HG02610 (cell line): ENCODE results near the gene C6orf62.
A peak's percentile ranks its signal among the peaks of the same experiment; 100 is the strongest.
"Not testable (repeated sequence)": the region's sequence is repeated elsewhere in the genome, so short reads cannot be mapped to it uniquely, and the experiment has no call there.

Source experiments
- ATAC-seq: cut with Tn5 transposase; IDR thresholded peaks from one replicate; pipeline ENCODE4 v1.9.1; 2021; ENCODE audit warnings: mild to moderate bottlenecking, moderate library complexity; ENCODE audit not compliant: unreplicated experiment

C6orf62 gene

DNA sequence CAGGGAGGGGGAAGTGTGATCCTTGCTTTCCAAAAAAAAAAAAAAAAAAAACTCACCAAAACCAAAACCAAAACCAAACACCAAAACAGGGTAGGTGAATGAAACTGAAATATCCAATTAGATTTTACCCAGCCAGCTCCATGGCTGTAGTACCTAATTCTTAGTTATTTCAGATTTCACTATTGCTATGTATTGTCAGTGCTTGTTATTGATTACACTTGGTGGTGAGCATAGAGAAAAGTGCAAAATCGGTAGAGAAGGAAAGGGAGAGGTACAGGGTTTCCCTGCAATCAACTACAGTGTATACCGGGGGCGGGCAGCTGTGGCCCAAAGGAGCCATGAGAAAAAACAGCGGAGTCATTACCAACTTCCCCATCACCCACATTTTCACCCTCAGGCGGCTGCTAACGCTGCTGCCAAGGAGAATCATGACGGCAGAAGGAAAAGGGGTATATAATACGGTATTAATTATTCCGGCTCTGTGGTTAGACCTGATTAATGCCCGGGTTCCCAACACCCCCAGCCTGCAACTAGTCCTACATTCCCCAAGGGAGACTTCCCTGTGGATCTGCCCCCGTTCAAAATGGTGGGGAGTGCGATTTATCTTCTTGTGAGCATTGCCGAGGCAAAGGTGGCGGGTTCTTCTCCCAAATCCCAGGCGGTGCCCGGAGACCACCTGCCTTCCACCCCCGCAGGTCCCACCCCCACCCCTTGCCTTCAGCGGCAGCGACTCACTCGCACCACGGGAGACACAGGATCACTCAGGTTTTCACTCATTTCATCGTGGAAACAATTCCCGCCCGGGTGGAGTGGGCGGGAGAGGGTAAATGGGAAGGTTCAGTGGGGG, at the start of gene C6orf62:
TSS of gene C6orf62 (minus strand) at position 30 of the 847 bp plus-strand sequence. CDS start 486 bp downstream, outside the sequence.
- ATAC-seq, result peak; percentile 28

DNA sequence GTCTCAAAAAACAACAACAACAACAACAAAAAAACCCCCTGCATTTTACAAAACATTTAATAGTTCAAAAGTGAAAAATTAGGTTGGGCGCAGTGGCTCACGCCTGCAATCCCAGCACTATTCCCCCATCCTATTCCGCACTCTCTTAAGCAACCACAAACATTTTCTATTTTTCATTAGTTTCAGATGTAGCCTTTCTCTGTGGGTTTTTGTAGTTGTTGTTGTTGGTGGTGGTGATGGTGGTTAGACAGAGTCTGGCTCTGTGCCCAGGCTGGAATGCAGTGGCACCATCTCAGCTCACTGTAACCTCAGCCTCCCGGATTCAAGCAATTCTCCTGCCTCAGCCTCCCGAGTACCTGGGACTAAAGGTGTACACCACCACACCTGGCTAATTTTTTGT, 49.4 kb upstream of the C6orf62 start:
- ATAC-seq, result no peak

GRCh38 chr6:24766680-24767462, 47.9 kb upstream of the C6orf62 start:
- ATAC-seq, result peak; percentile 59

- not testable (repeated sequence) for ATAC-seq
These were observed 47.0 kb upstream of the C6orf62 start for GRCh38 chr6:24765968-24766367.

- not testable (repeated sequence) for ATAC-seq
These were observed 46.2 kb upstream of the C6orf62 start for GRCh38 chr6:24764833-24765828.

DNA sequence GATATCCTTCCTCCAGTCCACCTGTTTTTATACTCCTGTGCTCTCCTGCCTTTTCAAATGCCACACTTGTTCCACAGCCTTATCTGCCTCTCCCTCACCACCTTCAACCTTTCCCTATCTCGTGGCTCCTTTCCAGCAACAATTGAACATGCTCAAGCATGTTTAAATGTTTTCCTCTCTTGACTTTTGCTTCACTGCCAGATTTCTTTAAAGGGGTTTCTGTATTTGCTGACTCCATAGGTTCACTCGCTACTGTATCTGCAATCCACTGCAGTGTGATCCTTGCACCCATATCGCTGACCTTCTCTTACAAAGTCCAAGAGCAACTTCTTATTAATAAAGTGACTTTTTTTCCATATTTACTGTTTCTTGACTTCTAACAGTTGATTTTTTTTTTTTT, 44.6 kb upstream of the C6orf62 start:
- ATAC-seq, result no peak

GRCh38 chr6:24761851-24762250, 42.9 kb upstream of the C6orf62 start:
- no peak for ATAC-seq

DNA sequence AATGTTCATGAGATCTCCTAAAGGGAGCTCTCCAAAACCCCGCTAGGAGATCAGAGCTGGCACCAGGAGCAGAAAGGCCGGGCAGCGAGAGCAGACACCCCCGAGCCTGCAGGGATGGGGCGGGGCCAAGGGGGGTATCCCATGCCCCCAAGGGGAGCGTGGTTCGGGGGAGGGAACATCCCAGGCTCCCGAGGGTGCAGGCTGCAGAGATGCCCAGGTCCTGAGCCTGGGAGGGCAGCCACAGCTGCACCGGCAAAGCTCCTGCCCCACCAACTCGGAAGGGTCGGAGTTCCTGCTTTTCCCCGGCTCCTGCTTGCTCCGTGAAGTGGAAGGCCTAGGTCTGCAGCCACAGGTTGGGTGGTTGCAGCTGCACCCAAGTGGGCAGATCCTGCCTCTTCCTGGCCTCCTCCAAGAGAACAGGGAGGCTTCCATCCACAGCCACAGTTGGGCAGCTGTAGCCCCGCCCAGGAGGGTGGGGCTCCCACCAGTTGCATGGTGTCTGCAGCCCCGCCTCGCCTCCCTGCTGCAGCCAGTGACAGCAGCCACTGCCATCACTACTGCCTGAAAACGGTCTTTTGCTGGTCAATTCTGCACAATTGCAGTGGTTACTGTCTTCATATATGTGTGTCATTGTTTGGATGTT, 42.4 kb upstream of the C6orf62 start:
- no peak for ATAC-seq

DNA sequence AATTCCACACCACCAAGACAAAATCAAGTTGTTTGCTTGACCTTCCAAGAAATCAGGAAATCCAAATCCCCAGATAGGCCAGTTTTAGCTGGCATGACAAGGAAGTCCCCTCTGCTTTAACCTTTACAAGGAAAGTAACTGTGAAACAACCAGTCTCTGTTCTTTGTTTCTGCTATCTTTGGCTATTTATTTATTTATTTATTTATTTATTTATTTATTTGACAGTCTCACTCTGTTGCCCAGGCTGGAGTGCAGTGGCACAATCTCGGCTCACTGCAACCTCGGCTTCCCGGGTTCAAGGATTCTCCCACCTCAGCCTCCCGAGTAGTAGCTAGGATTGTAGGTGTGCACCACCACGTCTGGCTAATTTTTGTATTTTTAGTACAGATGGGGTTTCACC, 41.3 kb upstream of the C6orf62 start:
- no peak for ATAC-seq

DNA sequence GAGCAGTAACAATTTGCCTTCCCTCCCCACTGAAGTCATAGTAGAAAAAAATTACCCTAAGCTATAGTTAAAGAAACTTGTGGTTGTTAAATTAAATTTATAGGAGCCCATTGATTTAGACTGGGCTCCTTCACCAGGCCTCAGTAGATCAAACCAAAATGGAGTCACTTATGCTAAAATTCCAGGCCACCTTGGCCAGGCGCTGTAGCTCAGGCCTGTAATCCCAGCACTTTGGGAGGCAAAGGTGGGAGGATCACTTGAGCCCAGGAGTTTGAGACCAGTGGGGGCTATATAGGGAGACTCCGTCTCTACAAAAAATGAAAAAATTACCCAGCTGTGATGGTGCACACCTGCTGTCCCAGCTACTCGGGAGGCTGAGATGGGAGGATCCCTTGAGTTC, 40.8 kb upstream of the C6orf62 start:
- no peak for ATAC-seq

DNA sequence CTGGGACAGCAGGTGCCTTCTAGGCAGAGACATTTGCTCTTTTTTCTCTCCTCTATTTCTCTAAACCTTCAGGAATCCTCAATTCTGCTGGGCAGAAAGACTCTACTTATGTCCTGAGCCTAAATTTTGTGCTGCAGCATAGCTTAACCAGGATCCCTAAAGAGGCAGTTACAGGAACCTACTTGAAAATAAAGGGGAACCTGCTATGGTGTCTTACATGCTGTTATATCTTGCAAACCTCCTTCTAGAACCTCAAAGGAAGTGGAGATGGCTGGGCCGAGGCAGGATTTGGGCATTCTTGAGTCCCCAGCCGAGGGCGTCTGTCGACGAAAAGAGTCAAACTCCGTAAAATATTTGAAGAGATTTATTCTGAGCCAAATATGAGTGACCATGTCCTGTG, 38.7 kb upstream of the C6orf62 start:
- no peak for ATAC-seq

GRCh38 chr6:24755279-24755678, 36.3 kb upstream of the C6orf62 start:
- ATAC-seq, result no peak

DNA sequence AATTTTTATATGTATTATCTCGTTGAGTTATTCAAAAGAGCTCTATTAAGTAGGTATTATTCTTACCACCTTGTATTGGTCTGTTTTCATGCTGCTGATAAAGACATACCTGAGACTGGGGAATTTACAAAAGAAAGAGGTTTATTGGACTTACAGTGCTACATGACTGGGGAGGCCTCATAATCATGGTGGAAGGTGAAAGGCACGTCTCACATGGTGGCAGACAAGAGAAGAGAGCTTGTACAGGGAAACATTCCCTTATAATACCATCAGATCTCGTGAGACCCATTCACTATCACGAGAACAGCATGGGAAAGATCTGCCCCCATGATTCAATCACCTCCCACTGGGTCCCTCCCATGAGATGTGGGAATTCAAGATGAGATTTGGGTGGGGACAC, 35.4 kb upstream of the C6orf62 start:
- not testable (repeated sequence) for ATAC-seq

DNA sequence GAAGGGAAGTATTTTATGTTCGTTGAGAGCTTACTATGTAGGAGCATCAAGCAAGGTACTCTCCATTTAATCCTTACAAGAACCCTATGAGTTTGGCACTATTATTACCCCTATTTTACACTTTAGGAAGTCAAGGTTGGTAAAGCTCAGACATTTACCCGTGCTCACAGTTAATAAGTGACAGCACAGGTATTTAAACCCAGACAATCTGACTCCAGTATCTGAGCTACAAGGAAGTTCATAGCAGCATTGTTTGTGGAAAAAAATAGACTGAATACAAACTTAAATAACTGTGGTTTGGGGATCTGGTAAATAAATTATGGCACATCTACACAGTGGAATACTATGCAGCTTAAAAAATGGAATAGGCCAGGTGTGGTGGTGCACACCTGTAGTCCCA, 34.6 kb upstream of the C6orf62 start:
- no peak for ATAC-seq

- no peak for ATAC-seq
These were observed 34.1 kb upstream of the C6orf62 start for GRCh38 chr6:24752917-24753492.

GRCh38 chr6:24752503-24752902, 33.5 kb upstream of the C6orf62 start:
- no peak for ATAC-seq

DNA sequence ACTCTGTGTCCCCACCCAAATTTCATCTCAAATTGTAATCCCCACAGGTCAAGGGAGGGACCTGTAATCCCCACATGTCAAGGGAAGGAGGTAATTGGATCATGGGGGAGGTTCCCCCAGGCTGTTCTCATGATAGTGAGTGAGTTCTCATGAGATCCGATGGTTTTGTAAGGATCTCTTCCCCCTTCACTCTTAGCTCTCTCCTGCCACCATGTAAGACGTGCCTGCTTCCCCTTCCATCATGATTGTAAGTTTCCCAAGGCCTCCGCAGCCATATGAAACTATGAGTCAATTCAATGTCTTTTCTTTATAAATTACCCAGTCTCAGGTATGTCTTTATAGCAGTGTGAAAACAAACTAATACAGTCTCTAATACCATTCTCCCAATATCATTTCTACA, 31.9 kb upstream of the C6orf62 start:
- not testable (repeated sequence) for ATAC-seq

GRCh38 chr6:24749297-24749696, 30.3 kb upstream of the C6orf62 start:
- no peak for ATAC-seq

DNA sequence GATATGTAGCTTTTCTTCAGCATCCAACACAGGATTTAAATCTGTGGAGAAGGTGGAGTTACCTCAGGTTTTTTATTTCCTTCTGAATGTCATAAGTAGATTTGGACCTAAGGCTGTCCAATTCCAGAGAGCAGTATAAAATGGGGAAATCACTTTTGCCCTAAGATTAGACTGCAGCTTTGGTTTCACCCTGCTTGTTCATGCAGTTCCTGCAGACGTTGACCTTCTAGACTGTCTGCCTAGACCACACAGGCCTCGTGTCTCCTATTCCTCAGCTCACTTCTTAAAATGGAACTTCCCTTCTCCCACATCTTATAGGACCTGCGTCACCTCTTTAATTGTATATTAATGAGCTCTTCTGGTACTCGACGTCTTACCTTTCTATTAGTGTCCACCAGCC, 26.0 kb upstream of the C6orf62 start:
- ATAC-seq, result no peak

DNA sequence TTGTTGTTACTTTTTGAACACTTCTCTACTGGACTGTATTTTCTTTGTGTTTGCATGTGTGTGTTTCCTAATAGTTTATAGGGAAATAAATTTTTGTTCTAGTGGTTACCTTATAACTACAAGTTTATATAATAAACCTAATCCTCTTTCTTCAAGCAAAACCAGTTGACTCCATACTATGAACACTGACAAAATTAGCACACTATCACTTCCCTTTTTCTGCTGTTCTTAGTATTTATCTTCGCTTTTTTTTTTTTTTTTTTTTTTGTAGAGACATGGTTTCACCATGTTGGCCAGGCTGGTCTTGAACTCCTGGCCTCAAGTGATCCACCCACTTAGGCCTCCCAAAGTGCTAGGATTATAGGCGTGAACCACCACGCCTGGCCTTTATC, 25.0 kb upstream of the C6orf62 start:
- no peak for ATAC-seq
